K562 (cell line): Measurements from ENCODE around the gene STRA8. TPM values are rescaled to one million over a fixed set of nuclear protein-coding genes. Genes with fewer than 3 reads are reported as not detected.

Experiments used
- ATAC-seq: fragments of 200-7000 bp; cut with Tn5 transposase; 3 replicates; pipeline ENCODE4 v1.9.1; 2020; ENCODE audit warnings: moderate library complexity
- BruUV-seq: library from RNA; stranded (reverse); fragments of 400-500 nt; replicated peaks from 2 replicates; lab custom pipeline; 2021; lab: Mats Ljungman, UMichigan
- CTCF ChIA-PET: fragments of 300-600 bp; formaldehyde crosslinking; extraction: SDS; loops from one replicate; lab custom pipeline; 2021; ENCODE audit warnings: low intra/inter-chr PET ratio; lab: Yijun Ruan, JAX
- POLR2A ChIA-PET: fragments of 300-600, 350-650 bp; sonication (Branson Sonifier 250); formaldehyde crosslinking; extraction: SDS; loops from one replicate; lab custom pipeline; 2021; ENCODE audit warnings: antibody characterized with exemption, inconsistent platforms; lab: Yijun Ruan, JAX
- DNase-seq, 4 experiments: peaks; one replicate each; pipeline versions ENCODE4 v3.0.0 to v3.0.0-alpha.2; 2011 to 2018; ENCODE audit warnings: low spot score in 3 of 4, mixed read lengths in 3 of 4; ENCODE audit errors: extremely low read depth in 1 of 4
- FAIRE-seq: peaks from 2 replicates; lab custom pipeline; 2011; peaks lifted over from hg19 to GRCh38; lab: Jason Lieb, UNC
- H2AFZ ChIP-seq: 2 replicates; pipeline ENCODE4 v1.6.0; 2011; ENCODE audit warnings: low read depth, low read length, control low read depth, inconsistent platforms
- H3K27ac ChIP-seq: fragments of 200-600 bp; 3 replicates; pipeline ENCODE4 v1.8.0; 2011; ENCODE audit warnings: low read depth, mild to moderate bottlenecking, control low read depth, inconsistent platforms, low read length, moderate library complexity, mixed read lengths; ENCODE audit errors: extremely low read depth
- H3K27me3 ChIP-seq, 2 experiments: fragments of 300-600 bp in 1 of 2; 2 replicates in 1 of 2; 3 replicates in 1 of 2; pipeline versions ENCODE4 v1.6.0 to v1.8.0; 2011; ENCODE audit warnings: inconsistent platforms in 2 of 2, low read length in 2 of 2, mild to moderate bottlenecking in 1 of 2, mixed read lengths in 1 of 2, moderate library complexity in 1 of 2; ENCODE audit not compliant: control insufficient read depth in 2 of 2, insufficient read depth in 2 of 2
- H3K36me3 ChIP-seq: fragments of 300-600 bp; 3 replicates; pipeline ENCODE4 v1.8.0; 2011; ENCODE audit warnings: mild to moderate bottlenecking, low read length, inconsistent platforms; ENCODE audit not compliant: control insufficient read depth, insufficient read depth
- H3K4me1 ChIP-seq, 2 experiments: fragments of 200-600 bp in 1 of 2; replicated peaks in 1 of 2; 2 replicates in 1 of 2; 3 replicates in 1 of 2; pipeline versions ENCODE4 v1.5.1 to v1.8.0; 2011; ENCODE audit warnings: inconsistent platforms in 2 of 2, low read length in 2 of 2, mild to moderate bottlenecking in 1 of 2, mixed read lengths in 1 of 2, moderate library complexity in 1 of 2; ENCODE audit not compliant: control insufficient read depth in 2 of 2, insufficient read depth in 2 of 2
- H3K4me2 ChIP-seq: 2 replicates; pipeline ENCODE4 v1.6.1; 2011; ENCODE audit warnings: low read length, control low read depth, inconsistent platforms, mixed read lengths; ENCODE audit not compliant: insufficient read depth
- H3K4me3 ChIP-seq: fragments of 200-600 bp; sonication (generic), shearing (Covaris generic); 2 replicates; pipeline ENCODE4 v1.5.1; 2016; ENCODE audit warnings: control low read depth, inconsistent platforms
- H3K79me2 ChIP-seq: fragments of 200-600 bp; 3 replicates; pipeline ENCODE4 v1.8.0; 2011; ENCODE audit warnings: low read length, inconsistent platforms; ENCODE audit not compliant: control insufficient read depth, insufficient read depth
- H3K9ac ChIP-seq, 2 experiments: 2 replicates each; pipeline versions ENCODE4 v1.6.0 to v1.6.1; 2011; ENCODE audit warnings: low read depth in 2 of 2, low read length in 2 of 2, control low read depth in 1 of 2, inconsistent platforms in 1 of 2, mild to moderate bottlenecking in 1 of 2, mixed read lengths in 1 of 2; ENCODE audit not compliant: insufficient read depth in 1 of 2
- H3K9me1 ChIP-seq: one replicate; pipeline ENCODE4 v1.6.0; 2011; ENCODE audit warnings: inconsistent platforms, mild to moderate bottlenecking, low read length, moderate library complexity; ENCODE audit not compliant: control insufficient read depth, insufficient read depth
- H3K9me3 ChIP-seq: replicated peaks from 2 replicates; pipeline ENCODE4 v1.5.1; 2011; ENCODE audit warnings: low read depth, low read length, inconsistent platforms; ENCODE audit not compliant: control insufficient read depth, insufficient read depth
- H4K20me1 ChIP-seq: replicated peaks from 2 replicates; pipeline ENCODE4 v1.6.1; 2011; ENCODE audit warnings: low read length, inconsistent platforms, mixed read lengths; ENCODE audit not compliant: control insufficient read depth, insufficient read depth
- EHMT2 ChIP-seq: fragments of 450-650 bp; IDR thresholded peaks from 2 replicates; pipeline ENCODE4 v1.6.1; 2018; ENCODE audit warnings: antibody characterized with exemption
- ILF3 ChIP-seq: fragments of 450-650 bp; IDR thresholded peaks from 2 replicates; pipeline ENCODE4 v1.6.1; 2018; ENCODE audit warnings: antibody characterized with exemption, mild to moderate bottlenecking, moderate library complexity, borderline replicate concordance
- MYNN ChIP-seq, 2 experiments: sonication (generic); formaldehyde crosslinking in 1 of 2; IDR thresholded peaks; 2 replicates each; pipeline versions ENCODE4 v1.5.0 to v1.6.1; 2016 to 2020; ENCODE audit warnings: antibody characterized with exemption in 1 of 2, missing genetic modification reagents in 1 of 2
- POLR2AphosphoS2 ChIP-seq: IDR thresholded peaks from 2 replicates; pipeline ENCODE4 v1.6.1; 2012; ENCODE audit warnings: low read length, improper control_type of control experiment
- RBM22 ChIP-seq: fragments of 200-400 bp; formaldehyde crosslinking; IDR thresholded peaks from 2 replicates; pipeline ENCODE4 v1.6.1; 2018; ENCODE audit warnings: low read length, low read depth; ENCODE audit not compliant: poor library complexity, severe bottlenecking
- WGBS: fragments of 100-300 bp; shearing (Covaris generic); methylation state at CpG from one replicate; pipeline ENCODE4 v1.1.6; 2016; ENCODE audit warnings: low coverage, mixed read lengths; ENCODE audit not compliant: insufficient coverage; ENCODE audit errors: missing lambda C conversion rate; 5-methylcytosine and 5-hydroxymethylcytosine counted together
- in situ Hi-C: fragments of 300-500 bp; cut with MboI; formaldehyde crosslinking; loops from 4 replicates; pipeline ENCODE4 v1.15.0; 2018; ENCODE audit warnings: inconsistent platforms, mixed read lengths
- intact Hi-C: fragments of 100-400 bp; cut with micrococcal nuclease; formaldehyde crosslinking; loops from 2 replicates; pipeline ENCODE4 v1.14.2; 2022
- polyA plus RNA-seq, 8 experiments: library from polyadenylated mRNA; depleted of rRNA in 4 of 8; stranded (reverse) in 5 of 8; unstranded in 3 of 8; fragments of >200 nt; fragmentation: Nextera tagmentation in 2 of 8; fragmentation: Illumina TruSeq in 1 of 8; extraction: Ambion mirVana in 2 of 8; extraction: Trizol in 1 of 8; gene quantifications; 2 replicates each; pipeline versions ENCODE4 v1.2.1 to v1.2.3, GENCODE V29; 2011 to 2014; ENCODE audit warnings: inconsistent platforms in 1 of 8, missing spikeins in 1 of 8
- total RNA-seq, 7 experiments: library from RNA; depleted of rRNA in 6 of 7; stranded (reverse); fragments of >200 nt in 6 of 7; fragmentation: Illumina TruSeq in 2 of 7; extraction: Trizol in 2 of 7; gene quantifications; 2 replicates each; pipeline versions ENCODE4 v1.2.1 to v1.2.3, GENCODE V29; 2011 to 2021; ENCODE audit warnings: low replicate concordance in 1 of 7

STRA8 gene
- total and polyA plus RNA-seq, 9 of the 15 experiments (the other 6 are each of a cell fraction or from before 2014, with no cell fraction given) = not detected

GRCh38 chr7:135275971-135276580 is 42.4 kb downstream of the STRA8 start:
- H3K4me3 ChIP-seq = no peak overlapping the region
- no peak for DNase-seq
- H2AFZ ChIP-seq = no peak overlapping the region
- no peaks in the 10 kb centered on the region for H3K79me2 ChIP-seq
- no peak overlapping the region for H3K27ac ChIP-seq
- WGBS = 5% methylated on average over 10 of the region's 10 CpGs
- ChIA-PET POLR2A (interaction anchor here (0.7 kb wide), 2 partner anchors 486 to 830 kb away, joined by 3 read pairs; no protein-coding TSS in a partner anchor), CTCF (no interaction called here)
- no TSS peak for BruUV-seq
- H3K4me2 ChIP-seq = no peak overlapping the region
- H3K9ac ChIP-seq = no peak overlapping the region
- H3K9me1 ChIP-seq = no peaks in the 10 kb centered on the region
- H3K9me3 ChIP-seq = no peaks in the 10 kb centered on the region
- in situ Hi-C loops = loop anchor here (10.0 kb wide), 1 partner anchor 729 kb away; no protein-coding TSS in a partner anchor
- TF ChIP-seq ILF3 (no peak), EHMT2 (no peak), RBM22 (no peak), MYNN (IDR thresholded peaks at IDR 0.05) (no peak), MYNN (CRISPR knock-in tag; IDR thresholded peaks at IDR 0.05) (no peak), POLR2AphosphoS2 (no peak)
- no peak for ATAC-seq
- H3K4me1 ChIP-seq = peaks cover 0 to 4% of the 10 kb centered on the region in 2 experiments; a peak in 1 of 5 replicates
- H4K20me1 ChIP-seq = no peaks in the 10 kb centered on the region
- H3K27me3 ChIP-seq = peaks cover 9 to 26% of the 10 kb centered on the region in 2 experiments; a peak in 4 of 5 replicates
- intact Hi-C loops = loop anchor here (10.0 kb wide), 1 partner anchor 1599 kb away; no protein-coding TSS in a partner anchor
- no peak for FAIRE-seq
- H3K36me3 ChIP-seq = no peaks in the 10 kb centered on the region
